NT2/D1 (cell line): ENCODE results near the gene OPALIN.

Experiments used
- DNase-seq: peaks from one replicate; pipeline ENCODE4 v3.0.0-alpha.2; 2011; ENCODE audit warnings: low read depth, low spot score
- H3K27me3 ChIP-seq: 2 replicates; pipeline ENCODE4 v1.6.0; 2011; ENCODE audit warnings: mild to moderate bottlenecking; ENCODE audit not compliant: insufficient read length, insufficient read depth
- H3K36me3 ChIP-seq: 2 replicates; pipeline ENCODE4 v1.6.1; 2011; ENCODE audit warnings: mild to moderate bottlenecking, low read length, mixed read lengths; ENCODE audit not compliant: insufficient read depth, insufficient read length
- H3K4me1 ChIP-seq: 2 replicates; pipeline ENCODE4 v1.5.1; 2011; ENCODE audit not compliant: insufficient read depth, insufficient read length
- H3K4me3 ChIP-seq: 2 replicates; pipeline ENCODE4 v1.5.1; 2011; ENCODE audit warnings: low read depth; ENCODE audit not compliant: insufficient read length
- H3K9ac ChIP-seq: 2 replicates; pipeline ENCODE4 v1.6.0; 2011; ENCODE audit warnings: low read depth; ENCODE audit not compliant: insufficient read length
- H3K9me3 ChIP-seq: 2 replicates; pipeline ENCODE4 v1.5.1; 2011; ENCODE audit warnings: mild to moderate bottlenecking, low read length; ENCODE audit not compliant: insufficient read depth
- SUZ12 ChIP-seq: IDR thresholded peaks from 2 replicates; pipeline ENCODE4 v1.6.1; 2011; ENCODE audit not compliant: insufficient read length, insufficient read depth; ENCODE audit errors: extremely low read depth
- YY1 ChIP-seq: IDR thresholded peaks from 2 replicates; pipeline ENCODE4 v1.6.1; 2011; ENCODE audit not compliant: insufficient read length, insufficient read depth
- ZNF274 ChIP-seq: IDR thresholded peaks from 2 replicates; pipeline ENCODE4 v1.6.1; 2011; ENCODE audit warnings: mild to moderate bottlenecking, low read depth, low read length

Gene OPALIN

GRCh38 chr10:96397902-96398301 lies 39.1 kb upstream of the OPALIN start:
- peaks cover 4% of the 10 kb centered on the region for H3K36me3 ChIP-seq
- H3K4me3 ChIP-seq = no peak overlapping the region
- no peaks in the 10 kb centered on the region for H3K27me3 ChIP-seq
- H3K9ac ChIP-seq = no peak overlapping the region
- no peak for TF ChIP-seq ZNF274
- TF ChIP-seq SUZ12 = no peak
- no peak for TF ChIP-seq YY1
- no peak for DNase-seq
- H3K9me3 ChIP-seq = no peaks in the 10 kb centered on the region
- H3K4me1 ChIP-seq = no peaks in the 10 kb centered on the region

GRCh38 chr10:96395931-96396877 lies 37.4 kb upstream of the OPALIN start:
- DNase-seq = peak; percentile 65
- Histone ChIP-seq H3K9me3 (no peaks in the 10 kb centered on the region), H3K27me3 (no peaks in the 10 kb centered on the region), H3K36me3 (peaks cover 4% of the 10 kb centered on the region), H3K9ac (no peak overlapping the region), H3K4me3 (no peak overlapping the region), H3K4me1 (no peaks in the 10 kb centered on the region)
- TF ChIP-seq SUZ12 (no peak), YY1 (no peak), ZNF274 (no peak)

- Histone ChIP-seq H3K4me1 (no peaks in the 10 kb centered on the region), H3K27me3 (no peaks in the 10 kb centered on the region), H3K9me3 (0 out of 2 replicates have a peak, but pooled peaks cover 3% of the 10 kb centered on the region), H3K9ac (no peak overlapping the region), H3K36me3 (peaks cover 4% of the 10 kb centered on the region), H3K4me3 (no peak overlapping the region)
- TF ChIP-seq ZNF274 = no peak
- TF ChIP-seq SUZ12 = no peak
- no peak for TF ChIP-seq YY1
- no peak for DNase-seq
Observed at GRCh38 chr10:96390460-96390864, 31.7 kb upstream of the OPALIN start.

GRCh38 chr10:96389785-96390184 lies 31.0 kb upstream of the OPALIN start:
- no peak overlapping the region for H3K9ac ChIP-seq
- 0 out of 2 replicates have a peak, but pooled peaks cover 5% of the 10 kb centered on the region for H3K9me3 ChIP-seq
- no peaks in the 10 kb centered on the region for H3K27me3 ChIP-seq
- DNase-seq = no peak
- TF ChIP-seq YY1 (no peak), SUZ12 (no peak), ZNF274 (no peak)
- H3K4me3 ChIP-seq = no peak overlapping the region
- no peaks in the 10 kb centered on the region for H3K4me1 ChIP-seq
- H3K36me3 ChIP-seq = peaks cover 1% of the 10 kb centered on the region

- H3K36me3 ChIP-seq = no peaks in the 10 kb centered on the region
- H3K4me3 ChIP-seq = no peak overlapping the region
- DNase-seq = no peak
- no peak overlapping the region for H3K9ac ChIP-seq
- TF ChIP-seq ZNF274 = no peak
- TF ChIP-seq YY1 = no peak
- no peak for TF ChIP-seq SUZ12
- H3K27me3 ChIP-seq = no peaks in the 10 kb centered on the region
- no peaks in the 10 kb centered on the region for H3K4me1 ChIP-seq
- H3K9me3 ChIP-seq = 0 out of 2 replicates have a peak, but pooled peaks cover 5% of the 10 kb centered on the region
Observed at GRCh38 chr10:96387601-96388000, 28.8 kb upstream of the OPALIN start.

- Histone ChIP-seq H3K36me3 (no peaks in the 10 kb centered on the region), H3K9ac (no peak overlapping the region), H3K4me1 (no peaks in the 10 kb centered on the region), H3K27me3 (no peaks in the 10 kb centered on the region), H3K4me3 (no peak overlapping the region), H3K9me3 (0 out of 2 replicates have a peak, but pooled peaks cover 5% of the 10 kb centered on the region)
- TF ChIP-seq SUZ12 (no peak), ZNF274 (no peak), YY1 (no peak)
- DNase-seq = no peak
Observed at GRCh38 chr10:96387161-96387560, 28.4 kb upstream of the OPALIN start.

GRCh38 chr10:96384506-96384905 lies 25.7 kb upstream of the OPALIN start:
- no peak overlapping the region for H3K9ac ChIP-seq
- no peak overlapping the region for H3K4me3 ChIP-seq
- peaks cover 2% of the 10 kb centered on the region for H3K4me1 ChIP-seq
- no peak for TF ChIP-seq ZNF274
- no peak for TF ChIP-seq SUZ12
- no peak for TF ChIP-seq YY1
- DNase-seq = no peak
- no peaks in the 10 kb centered on the region for H3K27me3 ChIP-seq
- H3K9me3 ChIP-seq = 0 out of 2 replicates have a peak, but pooled peaks cover 5% of the 10 kb centered on the region
- no peaks in the 10 kb centered on the region for H3K36me3 ChIP-seq
